ENCODE results near the gene PKP1.

The PKP1 gene

DNA sequence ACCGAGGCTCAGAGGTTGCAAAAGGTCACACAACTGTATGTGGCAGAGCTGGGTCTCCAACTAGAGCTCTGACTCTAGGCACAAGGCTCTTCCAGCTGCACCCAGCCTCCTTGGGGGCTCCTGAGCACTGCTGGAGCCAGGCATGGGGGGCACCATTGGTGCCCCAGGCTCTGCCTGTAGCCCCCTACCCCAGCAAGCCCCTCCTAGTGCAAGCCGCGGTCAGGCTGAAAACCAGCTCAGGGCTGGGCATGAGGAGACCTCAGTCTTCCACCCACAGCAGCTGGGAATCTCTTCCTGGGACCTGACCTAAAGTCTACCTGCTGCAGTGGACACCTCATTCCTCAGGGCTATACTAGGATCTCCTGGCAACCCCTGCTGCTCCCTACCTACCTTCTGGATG lies 79.6 kb downstream of the PKP1 start:
- DNase-seq (ENCODE audit: low spot score): no peak
- TF ChIP-seq, protein P1, sequence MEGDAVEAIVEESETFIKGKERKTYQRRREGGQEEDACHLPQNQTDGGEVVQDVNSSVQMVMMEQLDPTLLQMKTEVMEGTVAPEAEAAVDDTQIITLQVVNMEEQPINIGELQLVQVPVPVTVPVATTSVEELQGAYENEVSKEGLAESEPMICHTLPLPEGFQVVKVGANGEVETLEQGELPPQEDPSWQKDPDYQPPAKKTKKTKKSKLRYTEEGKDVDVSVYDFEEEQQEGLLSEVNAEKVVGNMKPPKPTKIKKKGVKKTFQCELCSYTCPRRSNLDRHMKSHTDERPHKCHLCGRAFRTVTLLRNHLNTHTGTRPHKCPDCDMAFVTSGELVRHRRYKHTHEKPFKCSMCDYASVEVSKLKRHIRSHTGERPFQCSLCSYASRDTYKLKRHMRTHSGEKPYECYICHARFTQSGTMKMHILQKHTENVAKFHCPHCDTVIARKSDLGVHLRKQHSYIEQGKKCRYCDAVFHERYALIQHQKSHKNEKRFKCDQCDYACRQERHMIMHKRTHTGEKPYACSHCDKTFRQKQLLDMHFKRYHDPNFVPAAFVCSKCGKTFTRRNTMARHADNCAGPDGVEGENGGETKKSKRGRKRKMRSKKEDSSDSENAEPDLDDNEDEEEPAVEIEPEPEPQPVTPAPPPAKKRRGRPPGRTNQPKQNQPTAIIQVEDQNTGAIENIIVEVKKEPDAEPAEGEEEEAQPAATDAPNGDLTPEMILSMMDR (IDR thresholded peaks at IDR 0.05; ENCODE audit: borderline replicate concordance, control extremely low read depth, extremely low read depth, insufficient read depth, missing control alignments): no peak
- in situ Hi-C loops (cut with MboI; ENCODE audit: low sequenced_read_pairs, unreplicated experiment): no loop called here

DNA sequence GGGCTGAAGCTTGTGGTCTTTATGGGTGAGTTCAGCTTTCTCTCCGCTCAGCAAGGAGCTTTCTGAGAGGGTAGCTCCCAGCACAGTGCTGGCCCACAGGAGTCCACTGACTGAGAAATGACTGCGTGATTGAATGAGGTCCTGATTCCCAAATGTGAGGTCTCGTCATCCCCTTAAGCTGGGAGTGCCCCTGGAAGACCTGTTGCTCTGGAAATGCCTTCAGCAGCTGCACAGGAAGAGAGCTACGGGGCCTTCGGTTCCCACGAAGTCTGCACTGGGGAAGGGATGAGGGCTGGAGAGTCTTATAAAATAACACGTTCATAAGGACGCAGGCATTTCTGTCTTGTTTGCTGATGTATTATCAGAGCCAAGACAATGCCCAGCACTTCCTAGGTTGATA lies 80.2 kb downstream of the PKP1 start:
- in situ Hi-C loops (cut with MboI; ENCODE audit: low sequenced_read_pairs, unreplicated experiment): no loop called here
- no peak for DNase-seq (ENCODE audit: low spot score)
- TF ChIP-seq, protein P1 (IDR thresholded peaks at IDR 0.05; ENCODE audit: borderline replicate concordance, control extremely low read depth, extremely low read depth, insufficient read depth, missing control alignments): no peak

DNA sequence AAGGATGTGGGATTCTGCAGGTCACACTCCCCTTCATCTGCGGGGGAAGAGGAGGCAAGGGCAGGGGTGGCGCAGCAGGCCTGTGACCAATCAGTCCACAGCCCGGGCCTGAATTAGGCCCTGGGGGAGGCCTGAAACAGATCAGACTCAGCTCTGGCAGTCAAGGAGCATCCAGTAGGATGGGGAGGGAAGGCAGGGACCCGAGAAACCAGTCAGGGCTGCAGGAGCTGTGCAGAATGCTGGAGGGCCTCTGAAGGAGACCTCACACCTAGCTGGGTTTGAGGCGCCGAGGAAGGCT lies 81.5 kb downstream of the PKP1 start:
- DNase-seq (ENCODE audit: low spot score): no peak
- TF ChIP-seq, protein P1 (IDR thresholded peaks at IDR 0.05; ENCODE audit: borderline replicate concordance, control extremely low read depth, extremely low read depth, insufficient read depth, missing control alignments): no peak
- in situ Hi-C loops (cut with MboI; ENCODE audit: low sequenced_read_pairs, unreplicated experiment): no loop called here

DNA sequence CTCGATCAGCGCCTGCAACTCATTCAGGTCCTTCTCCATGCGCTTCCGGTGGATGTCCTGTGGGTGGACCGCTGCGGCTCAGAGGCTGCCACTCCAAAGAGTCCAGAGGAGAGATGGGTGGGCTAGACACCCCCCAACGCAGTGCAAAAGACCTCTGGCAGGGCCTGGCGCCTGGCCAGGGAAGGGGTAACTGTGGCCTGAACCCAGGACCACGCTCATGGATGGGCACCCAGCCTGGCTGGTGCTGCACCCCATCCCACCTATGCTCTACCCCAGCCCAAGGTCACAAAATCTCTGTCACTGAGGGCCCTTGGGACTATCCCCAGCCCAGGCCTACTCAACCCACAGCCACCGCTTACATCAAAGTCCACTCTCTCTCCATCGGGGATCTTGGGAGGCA lies 81.9 kb downstream of the PKP1 start:
- no peak for DNase-seq (ENCODE audit: low spot score)
- in situ Hi-C loops (cut with MboI; ENCODE audit: low sequenced_read_pairs, unreplicated experiment): no loop called here
- TF ChIP-seq, protein P1 (IDR thresholded peaks at IDR 0.05; ENCODE audit: borderline replicate concordance, control extremely low read depth, extremely low read depth, insufficient read depth, missing control alignments): no peak

DNA sequence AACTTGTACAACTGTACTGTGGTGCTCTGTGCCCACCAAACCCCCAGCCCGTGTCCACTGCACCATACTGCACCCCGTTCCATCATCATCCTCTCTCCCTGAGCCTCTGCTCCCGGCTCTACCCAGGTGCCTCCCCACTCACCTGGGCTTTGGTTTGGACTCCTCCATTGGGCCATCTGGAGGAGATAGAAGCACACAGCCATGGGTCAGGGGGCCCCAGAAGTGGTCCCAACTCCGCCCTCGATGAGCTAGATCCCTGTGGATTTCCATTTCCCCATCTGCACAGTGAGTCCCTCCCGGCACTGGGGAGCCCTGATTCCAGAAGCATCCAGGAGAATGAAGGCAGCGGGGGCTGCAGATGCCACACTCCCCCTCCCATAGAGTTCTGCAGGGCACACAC lies 83.4 kb downstream of the PKP1 start:
- DNase-seq (ENCODE audit: low spot score): no peak
- in situ Hi-C loops (cut with MboI; ENCODE audit: low sequenced_read_pairs, unreplicated experiment): no loop called here
- TF ChIP-seq, protein P1 (IDR thresholded peaks at IDR 0.05; ENCODE audit: borderline replicate concordance, control extremely low read depth, extremely low read depth, insufficient read depth, missing control alignments): no peak

DNA sequence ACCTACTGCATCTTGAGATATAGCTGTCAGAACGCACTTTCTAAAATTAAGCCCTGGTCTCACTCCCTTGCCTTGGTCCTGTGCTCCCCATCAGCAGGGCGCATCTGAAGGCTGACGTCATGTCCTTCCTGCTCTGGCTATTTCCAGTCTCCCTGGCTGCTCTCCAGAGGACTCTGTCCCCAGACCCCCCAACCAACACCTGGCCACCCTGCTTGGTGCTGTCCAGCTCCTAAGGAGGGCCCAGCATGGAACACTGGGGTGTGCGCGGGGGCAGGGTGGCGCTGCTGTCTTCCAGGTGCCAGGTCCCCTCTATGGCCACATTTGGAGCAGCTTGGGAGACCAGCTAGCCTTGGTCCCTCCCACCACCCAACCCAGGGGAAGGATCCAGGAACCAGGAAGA lies 85.9 kb downstream of the PKP1 start:
- no peak for DNase-seq (ENCODE audit: low spot score)
- in situ Hi-C loops (cut with MboI; ENCODE audit: low sequenced_read_pairs, unreplicated experiment): no loop called here
- TF ChIP-seq, protein P1 (IDR thresholded peaks at IDR 0.05; ENCODE audit: borderline replicate concordance, control extremely low read depth, extremely low read depth, insufficient read depth, missing control alignments): no peak

DNA sequence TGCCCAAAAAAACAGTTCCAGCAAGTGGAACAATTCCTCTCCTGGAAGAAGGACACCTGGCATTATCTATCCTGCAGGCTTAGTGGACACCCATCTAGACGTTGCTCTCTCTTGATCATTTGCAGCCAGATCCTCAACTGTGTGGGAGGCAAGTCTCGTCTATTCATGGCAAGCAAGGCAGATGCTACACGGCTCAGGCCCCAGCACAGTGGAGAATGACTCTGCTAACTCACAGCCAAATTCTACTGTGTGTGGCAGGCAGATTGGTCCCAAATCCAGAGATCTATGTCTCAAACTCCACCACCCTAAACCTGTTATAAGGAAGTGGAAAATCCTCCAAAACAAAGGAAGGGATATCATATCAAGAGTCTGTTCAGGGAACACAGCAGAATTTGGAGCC lies 87.2 kb downstream of the PKP1 start:
- DNase-seq (ENCODE audit: low spot score): no peak
- in situ Hi-C loops (cut with MboI; ENCODE audit: low sequenced_read_pairs, unreplicated experiment): no loop called here
- TF ChIP-seq, protein P1 (IDR thresholded peaks at IDR 0.05; ENCODE audit: borderline replicate concordance, control extremely low read depth, extremely low read depth, insufficient read depth, missing control alignments): no peak

All from GM13976 (cell line).